NCI-H1417 treated with DMSO at 0.1 percent for 48 hours (cell line): ENCODE results near the gene SIGLEC6.

ENCODE experiments used
- DNase-seq: peaks from one replicate; lab custom pipeline; 2025; lab: John Stamatoyannopoulos, UW

The SIGLEC6 gene

GRCh38 chr19:51473009-51473707, 58.3 kb downstream of the SIGLEC6 start:
- DNase-seq, result no peak

DNA sequence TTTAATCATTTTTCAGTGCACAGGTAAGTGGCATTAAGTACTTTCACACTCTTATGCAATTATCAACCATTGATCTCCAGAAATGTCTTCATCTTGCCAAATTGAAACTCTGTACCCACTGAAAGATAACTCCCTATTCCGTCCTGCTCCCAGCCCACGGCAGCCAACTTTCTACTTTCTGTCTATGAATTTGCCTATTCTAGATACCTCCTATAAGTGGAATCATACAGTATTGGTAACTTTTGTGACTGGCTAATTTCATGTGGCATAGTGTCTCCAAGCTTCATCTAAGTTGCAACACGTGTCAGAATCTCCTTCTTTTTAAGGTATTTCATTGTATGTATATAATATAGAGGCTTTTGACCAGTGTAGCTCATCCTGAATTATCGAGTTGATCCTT, 58.9 kb downstream of the SIGLEC6 start:
- DNase-seq, result no peak

GRCh38 chr19:51471527-51471926, 59.9 kb downstream of the SIGLEC6 start:
- no peak for DNase-seq

DNA sequence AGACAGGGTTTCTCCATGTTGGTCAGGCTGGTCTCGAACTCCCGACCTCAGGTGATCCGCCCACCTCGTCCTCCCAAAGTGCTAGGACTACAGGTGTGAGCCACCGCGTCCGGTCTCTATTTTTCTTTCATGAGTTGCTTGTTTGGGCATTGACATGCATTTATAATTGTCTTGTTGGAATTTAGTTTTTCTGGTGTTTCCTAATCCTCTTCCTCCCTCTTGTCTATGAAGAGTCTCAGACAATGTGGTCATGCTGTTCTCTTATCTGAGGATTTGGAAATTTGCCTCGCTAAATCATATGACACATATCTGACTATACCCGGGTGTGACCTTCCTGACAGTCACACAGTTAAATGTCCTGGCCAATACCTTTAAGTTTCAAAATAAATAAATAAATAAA, 60.5 kb downstream of the SIGLEC6 start:
- DNase-seq, result no peak

DNA sequence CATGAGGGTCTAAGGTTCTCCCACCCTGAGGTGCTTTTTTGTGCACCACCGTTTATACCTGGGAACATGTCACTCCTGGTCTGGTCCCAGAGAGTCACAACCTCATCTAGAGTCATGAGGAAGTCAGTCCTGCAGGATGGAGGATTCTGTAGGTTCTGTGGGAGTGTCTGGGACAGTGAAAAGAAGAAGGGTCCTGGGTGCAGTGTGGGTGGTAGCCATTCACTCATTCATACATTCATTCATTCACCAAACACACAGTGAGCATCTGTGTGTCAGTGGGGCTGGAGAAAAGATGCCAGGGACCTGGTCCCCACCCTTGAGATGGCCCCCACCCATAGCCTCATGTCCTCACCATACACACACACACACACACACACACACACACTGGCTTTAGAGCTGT, 61.8 kb downstream of the SIGLEC6 start:
- DNase-seq, result no peak

- no peak for DNase-seq
Observed at GRCh38 chr19:51469162-51469561, 62.3 kb downstream of the SIGLEC6 start.

- no peak for DNase-seq
Observed at GRCh38 chr19:51468545-51468920, 62.9 kb downstream of the SIGLEC6 start.

DNA sequence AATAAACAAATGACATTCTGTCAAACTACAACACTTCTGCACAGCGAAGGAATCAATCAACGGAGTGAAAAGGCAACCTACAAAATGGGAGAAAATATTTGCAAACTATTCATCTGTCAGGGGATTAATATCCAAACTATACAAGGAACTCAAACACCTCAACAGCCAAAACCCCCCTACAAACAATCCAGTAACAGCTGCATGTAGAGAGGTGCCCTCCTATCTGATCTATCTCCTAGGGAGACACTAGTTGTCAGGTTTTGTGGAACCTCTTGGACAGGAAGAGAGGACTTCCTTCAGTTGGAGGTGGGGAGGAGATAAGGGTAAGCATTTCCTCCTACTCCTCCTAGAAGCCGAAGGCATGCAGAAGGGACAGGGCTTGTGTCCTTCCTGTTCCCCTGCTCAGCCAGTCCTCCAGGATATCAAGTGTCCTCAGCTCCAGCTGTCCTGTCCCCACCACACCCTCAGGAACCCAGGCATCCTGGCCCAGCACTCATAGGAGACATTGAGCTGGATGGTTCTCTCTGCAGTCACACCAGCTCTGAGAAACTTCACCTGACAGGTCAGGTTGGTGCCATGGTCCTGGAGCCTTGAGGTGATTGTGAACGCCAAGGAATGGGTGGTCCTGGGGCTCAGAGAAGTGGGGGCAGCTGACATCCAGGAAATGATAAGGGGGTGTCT, 63.5 kb downstream of the SIGLEC6 start:
- DNase-seq, result no peak
